PC-9 (cell line): ENCODE results near the gene TAOK2.

Experiments
- EZH2 ChIP-seq: fragments of 200-600 bp; sonication (generic); IDR thresholded peaks from 2 replicates; pipeline ENCODE4 v1.8.0; 2017; ENCODE audit warnings: antibody characterized with exemption, low read depth
- TF ChIP-seq, protein P1 (sequence below): fragments of 200-600 bp; sonication (generic); conservative IDR thresholded peaks from 2 replicates; pipeline ENCODE4 v1.6.1; 2017; ENCODE audit warnings: mixed run types, antibody characterized with exemption, mild to moderate bottlenecking, moderate library complexity

DNA sequence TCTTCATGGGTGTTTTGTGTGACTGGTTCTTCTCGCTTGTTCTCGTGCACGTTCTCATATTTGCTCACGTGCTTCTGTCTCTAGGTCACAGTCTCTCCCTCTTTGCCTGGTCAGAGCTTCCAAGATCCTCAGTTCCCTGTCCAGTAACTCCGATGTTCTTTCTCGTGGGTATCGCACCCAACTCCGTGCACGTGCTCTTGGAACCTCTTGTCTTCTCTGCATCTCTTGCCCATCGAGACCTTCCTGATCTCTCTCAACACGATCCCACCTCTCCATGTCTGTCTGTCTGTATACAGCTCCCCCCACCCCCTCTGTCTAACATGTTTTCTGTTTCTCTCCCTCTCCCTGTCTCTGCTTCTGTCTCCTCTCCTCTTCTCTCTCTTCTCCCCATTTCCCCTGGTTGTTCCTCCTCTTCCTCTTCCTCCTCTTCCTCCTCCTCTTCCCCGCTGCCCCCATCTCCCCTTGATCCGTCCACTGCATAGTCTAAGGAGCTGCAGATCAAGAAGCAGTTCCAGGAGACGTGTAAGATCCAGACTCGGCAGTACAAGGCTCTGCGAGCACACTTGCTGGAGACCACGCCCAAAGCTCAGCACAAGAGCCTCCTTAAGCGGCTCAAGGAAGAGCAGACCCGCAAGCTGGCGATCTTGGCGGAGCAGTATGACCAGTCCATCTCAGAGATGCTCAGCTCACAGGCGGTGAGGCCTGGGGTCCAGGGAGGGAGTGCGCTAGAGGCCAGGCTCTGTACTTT, 15.6 kb downstream of the TAOK2 start:
- TF ChIP-seq, protein P1, sequence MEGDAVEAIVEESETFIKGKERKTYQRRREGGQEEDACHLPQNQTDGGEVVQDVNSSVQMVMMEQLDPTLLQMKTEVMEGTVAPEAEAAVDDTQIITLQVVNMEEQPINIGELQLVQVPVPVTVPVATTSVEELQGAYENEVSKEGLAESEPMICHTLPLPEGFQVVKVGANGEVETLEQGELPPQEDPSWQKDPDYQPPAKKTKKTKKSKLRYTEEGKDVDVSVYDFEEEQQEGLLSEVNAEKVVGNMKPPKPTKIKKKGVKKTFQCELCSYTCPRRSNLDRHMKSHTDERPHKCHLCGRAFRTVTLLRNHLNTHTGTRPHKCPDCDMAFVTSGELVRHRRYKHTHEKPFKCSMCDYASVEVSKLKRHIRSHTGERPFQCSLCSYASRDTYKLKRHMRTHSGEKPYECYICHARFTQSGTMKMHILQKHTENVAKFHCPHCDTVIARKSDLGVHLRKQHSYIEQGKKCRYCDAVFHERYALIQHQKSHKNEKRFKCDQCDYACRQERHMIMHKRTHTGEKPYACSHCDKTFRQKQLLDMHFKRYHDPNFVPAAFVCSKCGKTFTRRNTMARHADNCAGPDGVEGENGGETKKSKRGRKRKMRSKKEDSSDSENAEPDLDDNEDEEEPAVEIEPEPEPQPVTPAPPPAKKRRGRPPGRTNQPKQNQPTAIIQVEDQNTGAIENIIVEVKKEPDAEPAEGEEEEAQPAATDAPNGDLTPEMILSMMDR = no peak
- TF ChIP-seq EZH2 = no peak
